GM12878 (cell line): ENCODE data around the gene RAP1GAP.

ENCODE experiments used
- BHLHE40 ChIP-seq, 2 experiments: fragments of 450-650 bp in 1 of 2; IDR thresholded peaks; 2 replicates each; pipeline ENCODE4 v1.6.1; 2011 to 2017; ENCODE audit warnings: low read depth in 2 of 2, borderline replicate concordance in 1 of 2, improper control_type of control experiment in 1 of 2, low read length in 1 of 2, mild to moderate bottlenecking in 1 of 2
- NBN ChIP-seq: fragments of 450-650 bp; IDR thresholded peaks from 2 replicates; pipeline ENCODE4 v1.6.1; 2016
- NFIC ChIP-seq: IDR thresholded peaks from 2 replicates; pipeline ENCODE4 v1.6.1; 2012; ENCODE audit warnings: low read depth, mild to moderate bottlenecking, inconsistent platforms, low read length, moderate library complexity
- SPI1 ChIP-seq: IDR thresholded peaks from 2 replicates; pipeline ENCODE4 v1.6.1; 2011; ENCODE audit warnings: low read depth, mild to moderate bottlenecking, low read length, moderate library complexity, borderline replicate concordance; ENCODE audit not compliant: insufficient read depth
- SREBF2 ChIP-seq: IDR thresholded peaks from 2 replicates; pipeline ENCODE4 v1.6.1; 2012; ENCODE audit warnings: mild to moderate bottlenecking, low read length
- TF ChIP-seq, protein P1 (sequence below), 3 experiments: IDR thresholded peaks in 2 of 3; conservative IDR thresholded peaks in 1 of 3; 2 replicates each; pipeline ENCODE4 v1.5.1; 2011; ENCODE audit warnings: low read depth in 3 of 3, low read length in 3 of 3, mild to moderate bottlenecking in 3 of 3, control low read depth in 2 of 3, moderate library complexity in 2 of 3, inconsistent platforms in 1 of 3, mixed read lengths in 1 of 3; ENCODE audit not compliant: control insufficient read depth in 2 of 3, insufficient read depth in 1 of 3; ENCODE audit errors: extremely low read depth in 1 of 3

GRCh38 chr1:21670956-21671902, 2.1 kb upstream of the RAP1GAP start:
- TF ChIP-seq BHLHE40 (IDR thresholded peaks at IDR 0.05; ENCODE audit: borderline replicate concordance in 1 of 2, low read depth in 2 of 2, low read length in 1 of 2) (no peak), NFIC (no peak), NBN (no peak), SPI1 (no peak), SREBF2 (no peak)
- TF ChIP-seq, protein P1, sequence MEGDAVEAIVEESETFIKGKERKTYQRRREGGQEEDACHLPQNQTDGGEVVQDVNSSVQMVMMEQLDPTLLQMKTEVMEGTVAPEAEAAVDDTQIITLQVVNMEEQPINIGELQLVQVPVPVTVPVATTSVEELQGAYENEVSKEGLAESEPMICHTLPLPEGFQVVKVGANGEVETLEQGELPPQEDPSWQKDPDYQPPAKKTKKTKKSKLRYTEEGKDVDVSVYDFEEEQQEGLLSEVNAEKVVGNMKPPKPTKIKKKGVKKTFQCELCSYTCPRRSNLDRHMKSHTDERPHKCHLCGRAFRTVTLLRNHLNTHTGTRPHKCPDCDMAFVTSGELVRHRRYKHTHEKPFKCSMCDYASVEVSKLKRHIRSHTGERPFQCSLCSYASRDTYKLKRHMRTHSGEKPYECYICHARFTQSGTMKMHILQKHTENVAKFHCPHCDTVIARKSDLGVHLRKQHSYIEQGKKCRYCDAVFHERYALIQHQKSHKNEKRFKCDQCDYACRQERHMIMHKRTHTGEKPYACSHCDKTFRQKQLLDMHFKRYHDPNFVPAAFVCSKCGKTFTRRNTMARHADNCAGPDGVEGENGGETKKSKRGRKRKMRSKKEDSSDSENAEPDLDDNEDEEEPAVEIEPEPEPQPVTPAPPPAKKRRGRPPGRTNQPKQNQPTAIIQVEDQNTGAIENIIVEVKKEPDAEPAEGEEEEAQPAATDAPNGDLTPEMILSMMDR (IDR thresholded peaks at IDR 0.05 in 2 of 3, conservative IDR thresholded peaks at IDR 0.05 in 1 of 3; ENCODE audit: control insufficient read depth in 2 of 3, extremely low read depth in 1 of 3, insufficient read depth in 1 of 3, low read depth in 3 of 3, low read length in 3 of 3), result no peak
